IMR-90 (cell line): ENCODE results near the gene APOBEC3B. TPM values are rescaled to one million over a fixed set of nuclear protein-coding genes. Genes with fewer than 3 reads are reported as not detected.

Experiments used
- FOS ChIP-seq: fragments of 150-350 bp; IDR thresholded peaks from 2 replicates; pipeline ENCODE4 v1.6.1; 2016; ENCODE audit warnings: low read depth, low read length
- MAZ ChIP-seq: IDR thresholded peaks from 2 replicates; pipeline ENCODE4 v1.6.1; 2012; ENCODE audit warnings: low read depth, mild to moderate bottlenecking, low read length, improper control_type of control experiment, moderate library complexity, borderline replicate concordance
- POLR2A ChIP-seq: IDR thresholded peaks from 2 replicates; pipeline ENCODE4 v1.6.1; 2012; ENCODE audit warnings: mild to moderate bottlenecking, low read depth, low read length
- RCOR1 ChIP-seq: IDR thresholded peaks from 2 replicates; pipeline ENCODE4 v1.6.1; 2012; ENCODE audit warnings: mild to moderate bottlenecking, low read length, improper control_type of control experiment; ENCODE audit not compliant: insufficient replicate concordance
- RFX5 ChIP-seq: IDR thresholded peaks from 2 replicates; pipeline ENCODE4 v1.8.0; 2012; ENCODE audit warnings: low read depth, mild to moderate bottlenecking, low read length, moderate library complexity
- polyA plus RNA-seq, 3 experiments: library from polyadenylated mRNA; depleted of rRNA; stranded (reverse); fragments of >200 nt; gene quantifications; 2 replicates each; pipeline ENCODE4 v1.2.3, GENCODE V29; 2012; ENCODE audit warnings: low replicate concordance in 1 of 3
- total RNA-seq: library from RNA; depleted of rRNA; stranded (reverse); fragments of >200 nt; gene quantifications from 2 replicates; pipeline ENCODE4 v1.2.3, GENCODE V29; 2012
- TF ChIP-seq, protein P1 (sequence below): fragments of 150-350 bp; IDR thresholded peaks from 2 replicates; pipeline ENCODE4 v1.6.1; 2017; ENCODE audit warnings: mild to moderate bottlenecking, antibody characterized with exemption, low read length, low read depth

The APOBEC3B gene
- total and polyA plus RNA-seq, 2 of the 4 experiments (the other 2 are of a cell fraction), result 17.6 to 34.2 TPM

DNA sequence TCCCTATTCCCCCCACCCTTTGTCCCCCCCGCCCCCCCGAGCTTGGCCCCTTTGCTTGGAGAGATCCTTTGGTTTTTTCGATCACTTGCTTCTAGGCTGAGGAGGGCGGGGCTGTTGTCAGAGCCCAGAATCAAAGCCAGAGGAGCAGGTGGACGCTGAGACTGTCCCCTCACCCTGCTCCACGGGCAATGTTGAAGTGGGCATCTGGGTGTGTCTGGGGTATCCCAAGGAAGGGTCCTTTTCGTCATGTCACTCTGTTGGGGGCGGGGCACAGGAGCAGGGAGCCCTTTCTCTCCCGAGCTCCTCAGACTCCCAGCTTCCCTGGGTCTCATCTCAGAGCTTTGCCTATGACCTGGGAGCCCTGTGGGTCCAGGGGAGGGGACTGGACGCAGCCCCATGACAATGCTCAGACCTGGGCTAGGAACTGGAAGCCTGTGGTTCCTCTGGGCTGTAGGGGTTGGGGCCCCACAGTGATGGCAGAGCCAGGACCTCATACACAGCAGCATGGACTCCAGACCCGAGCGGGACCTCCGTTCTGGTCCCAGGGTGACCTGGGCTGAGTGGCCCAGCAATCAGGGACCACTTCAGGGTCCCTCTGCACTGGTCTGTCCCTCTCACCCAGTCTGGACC is 27.6 kb upstream of the APOBEC3B start (continued):
- no peak for TF ChIP-seq MAZ
- TF ChIP-seq RFX5, result no peak
- TF ChIP-seq POLR2A, result no peak
- TF ChIP-seq, protein P1, sequence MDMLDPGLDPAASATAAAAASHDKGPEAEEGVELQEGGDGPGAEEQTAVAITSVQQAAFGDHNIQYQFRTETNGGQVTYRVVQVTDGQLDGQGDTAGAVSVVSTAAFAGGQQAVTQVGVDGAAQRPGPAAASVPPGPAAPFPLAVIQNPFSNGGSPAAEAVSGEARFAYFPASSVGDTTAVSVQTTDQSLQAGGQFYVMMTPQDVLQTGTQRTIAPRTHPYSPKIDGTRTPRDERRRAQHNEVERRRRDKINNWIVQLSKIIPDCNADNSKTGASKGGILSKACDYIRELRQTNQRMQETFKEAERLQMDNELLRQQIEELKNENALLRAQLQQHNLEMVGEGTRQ, result no peak
- TF ChIP-seq RCOR1, result no peak
- TF ChIP-seq FOS, result no peak
